Measurements from ENCODE around the gene EIF4E1B.
A peak's percentile ranks its signal among the peaks of the same experiment; 100 is the strongest.

Gene EIF4E1B

DNA sequence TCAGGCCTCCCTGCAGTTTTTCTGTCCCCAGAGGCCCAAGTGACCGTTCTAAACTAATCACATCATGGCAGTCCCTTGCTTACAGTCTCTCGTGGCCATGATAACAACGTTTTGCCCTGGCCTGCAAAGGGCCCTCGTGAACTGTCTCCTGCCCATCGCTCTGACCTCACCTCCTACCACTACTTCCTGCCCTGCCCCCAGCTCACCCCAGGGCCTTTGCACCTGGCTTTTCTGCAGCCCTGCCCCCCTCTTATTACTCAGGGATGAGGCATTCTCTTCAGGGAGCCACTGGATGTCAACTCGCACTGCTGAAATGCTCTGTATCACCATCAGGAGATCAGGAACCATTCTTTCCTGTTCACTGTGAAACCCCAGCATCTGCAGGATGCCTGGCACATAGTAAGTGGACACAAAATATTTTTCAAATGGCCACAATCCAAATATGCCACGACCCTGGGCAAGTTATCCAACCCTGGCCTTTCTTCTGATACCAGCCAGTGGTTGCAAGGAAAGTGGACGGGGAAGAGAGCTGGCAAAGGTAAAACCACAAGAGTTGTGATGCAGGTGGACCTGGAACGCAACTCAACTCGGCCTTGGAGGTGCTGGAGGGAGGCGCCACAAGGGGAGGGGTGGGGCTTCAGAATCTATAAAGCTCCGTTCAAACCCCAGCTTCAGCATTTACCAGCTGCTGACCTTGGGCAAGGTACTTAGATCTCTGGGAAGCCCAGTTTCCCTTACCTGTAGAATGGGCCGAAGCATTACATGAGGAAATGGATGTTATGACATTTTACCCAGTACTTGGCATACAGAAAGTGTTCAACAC is 1.9 kb upstream of the EIF4E1B start:
- Histone ChIP-seq H3K4ac (ENCODE audit: low read depth, low read length) (no peak overlapping the region), H3K79me1 (ENCODE audit: low read length) (no peaks in the 10 kb centered on the region), H3K23ac (ENCODE audit: low read length) (no peak overlapping the region), H4K12ac (ENCODE audit: low read depth, low read length) (no peak overlapping the region), H2BK5ac (ENCODE audit: low read depth, low read length, poor library complexity) (no peak overlapping the region), H2BK12ac (ENCODE audit: low read length) (no peak overlapping the region), H3K27ac (ENCODE audit: low read depth, low read length) (no peak overlapping the region), H4K8ac (ENCODE audit: low read depth, low read length) (no peak overlapping the region), H2AK5ac (ENCODE audit: low read length) (no peak overlapping the region), H3K14ac (ENCODE audit: low read length) (no peak overlapping the region), H3K4me2 (ENCODE audit: low read length) (no peak overlapping the region), H3K9me3 (ENCODE audit: insufficient read depth, low read depth, low read length) (peaks cover 4% of the 10 kb centered on the region), H2BK120ac (ENCODE audit: insufficient read depth, low read length, poor library complexity) (no peak overlapping the region), H3K79me2 (ENCODE audit: control insufficient read depth, insufficient read depth, low read length, poor library complexity) (no peaks in the 10 kb centered on the region), H3K4me3 (ENCODE audit: low read depth, low read length) (no peak overlapping the region), H2AFZ (ENCODE audit: insufficient read depth, low read length, poor library complexity) (no peak overlapping the region), H3K36me3 (ENCODE audit: control insufficient read depth in 1 of 2, insufficient read depth in 2 of 2, low read length in 2 of 2) (no peaks in the 10 kb centered on the region), H4K91ac (ENCODE audit: low read depth, low read length) (no peak overlapping the region), H3K27me3 (ENCODE audit: insufficient read depth, low read length) (peaks cover 34% of the 10 kb centered on the region), H3K18ac (ENCODE audit: low read length) (no peak overlapping the region), H3K4me1 (ENCODE audit: control insufficient read depth in 1 of 2, insufficient read depth in 2 of 2, low read length in 2 of 2) (peaks cover 0 to 6% of the 10 kb centered on the region in 2 experiments), H3K9ac (ENCODE audit: low read length) (no peak overlapping the region)
- WGBS (ENCODE audit: extremely low coverage, insufficient coverage, insufficient read length): no CpG with 5 or more reads among the region's 13 CpGs
- DNase-seq: no peak

- Histone ChIP-seq H2BK12ac (ENCODE audit: low read length) (no peak overlapping the region), H2AK5ac (ENCODE audit: low read length) (no peak overlapping the region), H2BK5ac (ENCODE audit: low read depth, low read length, poor library complexity) (no peak overlapping the region), H2BK120ac (ENCODE audit: insufficient read depth, low read length, poor library complexity) (no peak overlapping the region), H3K79me1 (ENCODE audit: low read length) (no peaks in the 10 kb centered on the region), H2AFZ (ENCODE audit: insufficient read depth, low read length, poor library complexity) (no peak overlapping the region), H3K9ac (ENCODE audit: low read length) (no peak overlapping the region), H3K23ac (ENCODE audit: low read length) (no peak overlapping the region), H3K4me2 (ENCODE audit: low read length) (peak overlapping the region; percentile 88), H3K18ac (ENCODE audit: low read length) (no peak overlapping the region), H3K36me3 (ENCODE audit: control insufficient read depth in 1 of 2, insufficient read depth in 2 of 2, low read length in 2 of 2) (no peaks in the 10 kb centered on the region), H4K91ac (ENCODE audit: low read depth, low read length) (no peak overlapping the region), H3K4me3 (ENCODE audit: low read depth, low read length) (peak overlapping the region; percentile 43), H3K4ac (ENCODE audit: low read depth, low read length) (no peak overlapping the region), H3K4me1 (ENCODE audit: control insufficient read depth in 1 of 2, insufficient read depth in 2 of 2, low read length in 2 of 2) (peaks cover 0 to 6% of the 10 kb centered on the region in 2 experiments), H4K12ac (ENCODE audit: low read depth, low read length) (no peak overlapping the region), H3K27ac (ENCODE audit: low read depth, low read length) (no peak overlapping the region), H4K8ac (ENCODE audit: low read depth, low read length) (no peak overlapping the region), H3K9me3 (ENCODE audit: insufficient read depth, low read depth, low read length) (peaks cover 4% of the 10 kb centered on the region), H3K14ac (ENCODE audit: low read length) (no peak overlapping the region), H3K79me2 (ENCODE audit: control insufficient read depth, insufficient read depth, low read length, poor library complexity) (no peaks in the 10 kb centered on the region), H3K27me3 (ENCODE audit: insufficient read depth, low read length) (peaks cover 34% of the 10 kb centered on the region)
- DNase-seq: no peak
- WGBS (ENCODE audit: extremely low coverage, insufficient coverage, insufficient read length): no CpG with 5 or more reads among the region's 34 CpGs
Observed at GRCh38 chr5:176629317-176629852, 1.1 kb upstream of the EIF4E1B start.

DNA sequence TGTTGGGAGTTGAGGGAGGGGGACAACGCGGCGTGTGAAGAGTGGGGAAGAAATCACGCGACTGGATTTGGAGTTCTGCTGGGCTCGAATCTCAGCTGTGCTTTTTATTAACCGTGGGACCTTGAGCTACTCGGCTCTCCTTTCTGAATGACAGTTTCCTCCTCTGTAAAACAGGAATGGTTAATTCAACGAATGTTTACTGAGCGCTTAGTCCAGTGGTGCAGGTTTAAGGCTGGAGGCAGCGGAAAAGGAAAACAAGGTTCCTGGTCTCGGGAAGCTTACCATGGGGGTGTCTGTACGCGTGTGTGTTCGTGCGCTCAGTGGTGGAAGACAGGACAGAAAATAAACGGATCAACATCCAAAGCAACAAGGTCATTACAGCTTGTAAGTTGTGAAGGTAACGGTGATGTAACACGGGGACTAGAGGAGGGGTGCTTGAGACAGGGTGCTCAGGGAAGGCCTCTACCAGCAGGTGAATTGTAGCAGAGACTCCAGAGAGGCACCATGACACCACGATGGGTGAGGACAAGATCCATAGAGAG is 277 bp downstream of the EIF4E1B start:
- H3K18ac ChIP-seq (ENCODE audit: low read length): no peak overlapping the region
- no peak overlapping the region for H4K12ac ChIP-seq (ENCODE audit: low read depth, low read length)

DNA sequence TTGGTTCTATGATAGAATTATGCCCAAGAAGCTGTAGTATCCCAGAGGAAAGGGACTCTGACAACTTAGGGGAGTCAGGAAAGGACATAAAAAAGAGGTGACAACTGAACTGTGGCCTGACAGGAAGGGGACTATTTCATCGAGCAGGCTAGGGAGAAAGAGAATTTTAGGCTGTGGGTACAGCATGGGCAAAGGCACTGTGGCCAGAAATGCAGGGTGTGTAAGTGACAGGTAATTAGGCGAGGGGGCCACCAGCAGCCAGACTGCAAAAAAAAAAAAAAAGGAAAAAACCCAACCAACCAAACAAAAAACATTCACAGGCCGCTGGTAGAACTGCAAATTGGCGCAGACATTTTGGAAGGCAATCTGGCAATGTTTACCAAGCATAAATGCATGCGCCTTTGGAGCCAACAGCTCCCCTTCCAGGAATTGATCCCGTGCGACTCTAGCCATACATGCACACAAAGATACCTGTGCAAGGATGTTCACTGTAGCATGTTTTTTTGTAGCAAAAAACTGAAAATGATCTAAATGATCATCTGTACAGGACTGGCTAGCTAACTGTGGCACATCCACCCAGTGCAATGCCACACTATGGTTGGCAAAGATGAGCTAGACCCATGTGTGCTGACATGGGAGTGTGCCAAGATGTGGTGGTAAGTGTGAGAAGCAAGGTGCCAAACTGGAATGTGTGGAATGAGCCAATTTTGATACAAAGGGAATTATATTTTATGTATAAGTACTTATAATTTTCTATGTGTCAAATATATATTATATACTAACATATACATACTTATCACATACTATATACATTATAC is 1.1 kb downstream of the EIF4E1B start:
- no peak overlapping the region for H4K91ac ChIP-seq (ENCODE audit: low read depth, low read length)
- H3K27me3 ChIP-seq (ENCODE audit: insufficient read depth, low read length): peaks cover 34% of the 10 kb centered on the region
- H2AK5ac ChIP-seq (ENCODE audit: low read length): no peak overlapping the region
- peaks cover 10% of the 10 kb centered on the region for H3K9me3 ChIP-seq (ENCODE audit: insufficient read depth, low read depth, low read length)
- no peak overlapping the region for H4K8ac ChIP-seq (ENCODE audit: low read depth, low read length)
- H2BK12ac ChIP-seq (ENCODE audit: low read length): no peak overlapping the region
- no peak overlapping the region for H3K4me3 ChIP-seq (ENCODE audit: low read depth, low read length)
- no peaks in the 10 kb centered on the region for H3K36me3 ChIP-seq (ENCODE audit: control insufficient read depth in 1 of 2, insufficient read depth in 2 of 2, low read length in 2 of 2)
- no peaks in the 10 kb centered on the region for H3K79me1 ChIP-seq (ENCODE audit: low read length)
- no peak overlapping the region for H3K14ac ChIP-seq (ENCODE audit: low read length)
- no peak overlapping the region for H4K12ac ChIP-seq (ENCODE audit: low read depth, low read length)
- no peak overlapping the region for H3K9ac ChIP-seq (ENCODE audit: low read length)
- H2BK5ac ChIP-seq (ENCODE audit: low read depth, low read length, poor library complexity): no peak overlapping the region
- no peak overlapping the region for H3K27ac ChIP-seq (ENCODE audit: low read depth, low read length)
- H2AFZ ChIP-seq (ENCODE audit: insufficient read depth, low read length, poor library complexity): no peak overlapping the region
- peaks cover 0 to 6% of the 10 kb centered on the region in 2 experiments for H3K4me1 ChIP-seq (ENCODE audit: control insufficient read depth in 1 of 2, insufficient read depth in 2 of 2, low read length in 2 of 2)
- no peak overlapping the region for H3K4ac ChIP-seq (ENCODE audit: low read depth, low read length)
- H3K79me2 ChIP-seq (ENCODE audit: control insufficient read depth, insufficient read depth, low read length, poor library complexity): no peaks in the 10 kb centered on the region
- H3K4me2 ChIP-seq (ENCODE audit: low read length): no peak overlapping the region
- no CpG with 5 or more reads among the region's 7 CpGs for WGBS (ENCODE audit: extremely low coverage, insufficient coverage, insufficient read length)
- no peak overlapping the region for H2BK120ac ChIP-seq (ENCODE audit: insufficient read depth, low read length, poor library complexity)
- DNase-seq: no peak
- H3K18ac ChIP-seq (ENCODE audit: low read length): no peak overlapping the region
- no peak overlapping the region for H3K23ac ChIP-seq (ENCODE audit: low read length)

More for the DNA sequence above, 277 bp downstream of the EIF4E1B start:
- no peak for DNase-seq
- Histone ChIP-seq H2AK5ac (ENCODE audit: low read length) (no peak overlapping the region), H2BK120ac (ENCODE audit: insufficient read depth, low read length, poor library complexity) (no peak overlapping the region), H3K14ac (ENCODE audit: low read length) (no peak overlapping the region), H3K27ac (ENCODE audit: low read depth, low read length) (no peak overlapping the region), H3K79me1 (ENCODE audit: low read length) (no peaks in the 10 kb centered on the region), H3K27me3 (ENCODE audit: insufficient read depth, low read length) (peaks cover 34% of the 10 kb centered on the region), H2AFZ (ENCODE audit: insufficient read depth, low read length, poor library complexity) (no peak overlapping the region), H3K9ac (ENCODE audit: low read length) (no peak overlapping the region), H4K91ac (ENCODE audit: low read depth, low read length) (no peak overlapping the region), H2BK5ac (ENCODE audit: low read depth, low read length, poor library complexity) (no peak overlapping the region), H3K23ac (ENCODE audit: low read length) (peak overlapping the region; percentile 28), H3K4me1 (ENCODE audit: control insufficient read depth in 1 of 2, insufficient read depth in 2 of 2, low read length in 2 of 2) (peaks cover 0 to 6% of the 10 kb centered on the region in 2 experiments), H3K4me2 (ENCODE audit: low read length) (peak overlapping the region; percentile 88), H3K9me3 (ENCODE audit: insufficient read depth, low read depth, low read length) (peaks cover 6% of the 10 kb centered on the region), H3K79me2 (ENCODE audit: control insufficient read depth, insufficient read depth, low read length, poor library complexity) (no peaks in the 10 kb centered on the region), H3K4ac (ENCODE audit: low read depth, low read length) (no peak overlapping the region), H2BK12ac (ENCODE audit: low read length) (no peak overlapping the region), H3K4me3 (ENCODE audit: low read depth, low read length) (peak overlapping the region; percentile 18), H3K36me3 (ENCODE audit: control insufficient read depth in 1 of 2, insufficient read depth in 2 of 2, low read length in 2 of 2) (no peaks in the 10 kb centered on the region), H4K8ac (ENCODE audit: low read depth, low read length) (no peak overlapping the region)
- no CpG with 5 or more reads among the region's 20 CpGs for WGBS (ENCODE audit: extremely low coverage, insufficient coverage, insufficient read length)

All from trophoblast cell (in vitro differentiated cells and primary cell).